SK-N-SH (cell line): Measurements from ENCODE around the gene FAM20C. TPM values are rescaled to one million over a fixed set of nuclear protein-coding genes. Genes with fewer than 3 reads are reported as not detected.

Experiments
- CTCF ChIA-PET: fragments of 300-600, 350-600 bp; formaldehyde crosslinking; extraction: SDS; loops from one replicate; lab custom pipeline; 2021; lab: Yijun Ruan, JAX
- POLR2A ChIA-PET: fragments of 350-600 bp; sonication (Branson Sonifier 250); formaldehyde crosslinking; extraction: SDS; loops from one replicate; lab custom pipeline; 2020; ENCODE audit warnings: antibody characterized with exemption, inconsistent platforms; lab: Yijun Ruan, JAX
- DNase-seq: peaks from one replicate; pipeline ENCODE4 v3.0.0; 2012
- H2AFZ ChIP-seq: fragments of 200-600 bp; sonication (generic); 2 replicates; pipeline ENCODE4 v1.8.1; 2016; ENCODE audit warnings: antibody characterized with exemption, mild to moderate bottlenecking, low read depth
- H3F3A ChIP-seq: fragments of 200-600 bp; sonication (generic); replicated peaks from 2 replicates; pipeline ENCODE3; 2016; ENCODE audit warnings: antibody characterized with exemption, mild to moderate bottlenecking; ENCODE audit not compliant: insufficient read depth
- H3K27ac ChIP-seq, 2 experiments: fragments of 200-500 bp in 1 of 2; fragments of 200-600 bp in 1 of 2; sonication (Bioruptor generic) in 1 of 2; sonication (generic), shearing (Covaris generic) in 1 of 2; 2 replicates each; pipeline versions ENCODE4 v1.5.1 to v1.6.1; 2014 to 2016; ENCODE audit warnings: low read depth in 2 of 2, inconsistent platforms in 1 of 2, low read length in 1 of 2, mild to moderate bottlenecking in 1 of 2, mixed read lengths in 1 of 2
- H3K27me3 ChIP-seq: fragments of 200-600 bp; sonication (generic), shearing (Covaris generic); 2 replicates; pipeline ENCODE4 v1.6.1; 2016; ENCODE audit warnings: mixed run types; ENCODE audit not compliant: insufficient read depth
- H3K36me3 ChIP-seq, 2 experiments: fragments of 200-500 bp in 1 of 2; fragments of 200-600 bp in 1 of 2; sonication (Bioruptor generic) in 1 of 2; sonication (generic) in 1 of 2; replicated peaks in 1 of 2; 2 replicates each; pipeline versions ENCODE3 to v1.5.1; 2014 to 2016; ENCODE audit warnings: low read length in 1 of 2, mild to moderate bottlenecking in 1 of 2; ENCODE audit not compliant: insufficient read depth in 2 of 2, control insufficient read depth in 1 of 2
- H3K4me1 ChIP-seq, 2 experiments: fragments of 200-500 bp in 1 of 2; fragments of 200-600 bp in 1 of 2; sonication (Bioruptor generic) in 1 of 2; sonication (generic), shearing (Covaris generic) in 1 of 2; 2 replicates each; pipeline versions ENCODE4 v1.5.1 to v1.6.1; 2014 to 2016; ENCODE audit warnings: low read depth in 1 of 2, low read length in 1 of 2, mixed run types in 1 of 2; ENCODE audit not compliant: insufficient read depth in 2 of 2, control insufficient read depth in 1 of 2
- H3K4me2 ChIP-seq: fragments of 200-600 bp; sonication (generic), shearing (Covaris generic); 2 replicates; pipeline ENCODE4 v1.6.1; 2017; ENCODE audit warnings: mixed run types
- H3K4me3 ChIP-seq, 2 experiments: fragments of 200-500 bp in 1 of 2; fragments of 200-600 bp in 1 of 2; sonication (Bioruptor generic) in 1 of 2; sonication (generic), shearing (Covaris generic) in 1 of 2; 2 replicates each; pipeline versions ENCODE4 v1.5.1 to v1.8.1; 2014 to 2016; ENCODE audit warnings: low read depth in 2 of 2, inconsistent platforms in 1 of 2, low read length in 1 of 2, mild to moderate bottlenecking in 1 of 2, mixed read lengths in 1 of 2, moderate library complexity in 1 of 2
- H3K79me2 ChIP-seq: fragments of 200-600 bp; sonication (generic); 2 replicates; pipeline ENCODE4 v1.8.1; 2017; ENCODE audit warnings: mild to moderate bottlenecking; ENCODE audit not compliant: insufficient read depth
- H3K9ac ChIP-seq: fragments of 200-600 bp; sonication (generic); 2 replicates; pipeline ENCODE4 v1.6.1; 2017; ENCODE audit warnings: mixed run types
- H3K9me2 ChIP-seq: fragments of 200-600 bp; sonication (generic); 2 replicates; pipeline ENCODE4 v1.6.1; 2017; ENCODE audit warnings: mixed run types
- H3K9me3 ChIP-seq: fragments of 200-600 bp; sonication (generic); 2 replicates; pipeline ENCODE4 v1.6.1; 2017; ENCODE audit warnings: mixed run types, mild to moderate bottlenecking, moderate library complexity
- H4K20me1 ChIP-seq: fragments of 200-600 bp; sonication (generic); 2 replicates; pipeline ENCODE4 v1.6.1; 2017; ENCODE audit warnings: mild to moderate bottlenecking, mixed run types; ENCODE audit not compliant: insufficient read depth
- CHD2 ChIP-seq: fragments of 150-350 bp; IDR thresholded peaks from 2 replicates; pipeline ENCODE4 v1.6.1; 2018; ENCODE audit warnings: low read length; ENCODE audit not compliant: partially characterized antibody
- ELF1 ChIP-seq: IDR thresholded peaks from 2 replicates; pipeline ENCODE4 v1.4.0; 2012
- EP300 ChIP-seq, 2 experiments: IDR thresholded peaks; 2 replicates each; pipeline versions ENCODE4 v1.4.0 to v1.6.1; 2012; ENCODE audit warnings: borderline replicate concordance in 1 of 2, low read depth in 1 of 2, low read length in 1 of 2
- EZH2phosphoT487 ChIP-seq: fragments of 200-600 bp; sonication (generic); IDR thresholded peaks from 2 replicates; pipeline ENCODE4 v1.6.1; 2017; ENCODE audit warnings: low read depth, mixed run types, mild to moderate bottlenecking, antibody characterized with exemption, moderate library complexity, borderline replicate concordance
- FOXM1 ChIP-seq: IDR thresholded peaks from 2 replicates; pipeline ENCODE4 v1.4.0; 2012; ENCODE audit warnings: low read depth, mild to moderate bottlenecking
- GABPA ChIP-seq: IDR thresholded peaks from 2 replicates; pipeline ENCODE4 v1.4.0; 2012; ENCODE audit warnings: low read depth, mild to moderate bottlenecking
- GATA2 ChIP-seq: sonication (generic); formaldehyde crosslinking; IDR thresholded peaks from 2 replicates; pipeline ENCODE4 v1.5.0; 2020; ENCODE audit warnings: mild to moderate bottlenecking, missing genetic modification reagents
- MEF2A ChIP-seq: IDR thresholded peaks from 2 replicates; pipeline ENCODE4 v1.4.0; 2012; ENCODE audit warnings: low read depth, borderline replicate concordance
- NFIC ChIP-seq: IDR thresholded peaks from 2 replicates; pipeline ENCODE4 v1.4.0; 2012; ENCODE audit warnings: borderline replicate concordance
- POLR2AphosphoS5 ChIP-seq: IDR thresholded peaks from 2 replicates; pipeline ENCODE4 v1.6.1; 2012; ENCODE audit warnings: low read depth, low read length
- RCOR1 ChIP-seq: fragments of 150-350 bp; IDR thresholded peaks from 2 replicates; pipeline ENCODE4 v1.6.1; 2017; ENCODE audit warnings: antibody characterized with exemption, low read length
- RFX5 ChIP-seq: IDR thresholded peaks from 2 replicates; pipeline ENCODE4 v1.6.1; 2012; ENCODE audit warnings: mild to moderate bottlenecking, improper control_type of control experiment, low read length
- SIN3A ChIP-seq: IDR thresholded peaks from 2 replicates; pipeline ENCODE4 v1.6.1; 2012; ENCODE audit warnings: low read depth, mild to moderate bottlenecking, low read length, moderate library complexity, borderline replicate concordance
- TEAD4 ChIP-seq: IDR thresholded peaks from 2 replicates; pipeline ENCODE4 v1.4.0; 2012; ENCODE audit warnings: mild to moderate bottlenecking, borderline replicate concordance; ENCODE audit not compliant: insufficient read depth
- WGBS: methylation state at CpG from one replicate; pipeline ENCODE4 v1.1.6; 2017; ENCODE audit warnings: low lambda C conversion rate; 5-methylcytosine and 5-hydroxymethylcytosine counted together
- polyA plus RNA-seq, 3 experiments: library from polyadenylated mRNA; depleted of rRNA; stranded (reverse); fragments of >200 nt; gene quantifications; 2 replicates each; pipeline ENCODE4 v1.2.3, GENCODE V29; 2012
- TF ChIP-seq, protein P1 (sequence below): IDR thresholded peaks from 2 replicates; pipeline ENCODE4 v1.4.0; 2012; ENCODE audit warnings: low read depth
- TF ChIP-seq, protein P2 (sequence below): fragments of 200-600 bp; sonication (generic); IDR thresholded peaks from 2 replicates; pipeline ENCODE4 v1.6.1; 2017; ENCODE audit warnings: antibody characterized with exemption, mild to moderate bottlenecking, moderate library complexity
- TF ChIP-seq, protein P3 (sequence below): fragments of 150-350 bp; IDR thresholded peaks from 2 replicates; pipeline ENCODE4 v1.6.1; 2017; ENCODE audit warnings: antibody characterized with exemption, low read length, low read depth, borderline replicate concordance
- TF ChIP-seq, protein P4 (sequence below): fragments of 150-350 bp; IDR thresholded peaks from 2 replicates; pipeline ENCODE4 v1.6.1; 2016; ENCODE audit warnings: mild to moderate bottlenecking, low read depth, low read length

Gene FAM20C
- polyA plus RNA-seq, 1 of the 3 experiments (the other 2 are of a cell fraction): 12.7 TPM

DNA sequence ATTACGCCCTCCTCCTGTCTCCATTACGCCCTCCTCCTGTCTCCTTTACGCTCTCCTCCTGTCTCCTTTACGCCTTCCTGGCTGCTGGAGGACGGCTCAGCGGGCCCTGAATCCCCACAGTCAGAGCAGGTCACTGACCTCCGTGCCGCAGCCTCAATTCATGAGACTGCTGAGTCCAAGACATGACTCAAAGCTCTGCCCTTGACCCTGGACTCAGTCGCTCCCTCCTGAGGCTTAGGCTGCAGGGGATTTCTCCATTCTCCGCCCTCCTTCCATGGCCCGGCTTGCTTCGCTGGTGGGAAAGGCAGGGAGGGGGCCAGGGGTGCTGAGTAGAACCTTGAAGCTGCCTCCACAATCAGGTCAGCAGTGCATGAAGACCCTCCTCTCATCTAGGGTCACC is 76.6 kb downstream of the FAM20C start:
- Histone ChIP-seq H3K27ac (no peak overlapping the region), H3K27me3 (peaks cover 25% of the 10 kb centered on the region; the same call in 1 of the 2 replicates), H3K4me3 (no peak overlapping the region), H3K36me3 (no peaks in the 10 kb centered on the region), H3K4me1 (no peaks in the 10 kb centered on the region), H3K9ac (no peak overlapping the region), H3F3A (peaks cover 3% of the 10 kb centered on the region), H4K20me1 (no peaks in the 10 kb centered on the region), H2AFZ (no peak overlapping the region), H3K79me2 (no peaks in the 10 kb centered on the region), H3K9me3 (no peaks in the 10 kb centered on the region), H3K9me2 (no peaks in the 10 kb centered on the region), H3K4me2 (no peak overlapping the region)
- ChIA-PET CTCF (interaction anchor here (3.9 kb wide), 1 partner anchor 210 kb away, joined by 42 read pairs; no protein-coding TSS in a partner anchor), POLR2A (no interaction called here)
- 71% methylated on average over 12 of the region's 12 CpGs for WGBS
- DNase-seq: no peak
- no peak for TF ChIP-seq CHD2

DNA sequence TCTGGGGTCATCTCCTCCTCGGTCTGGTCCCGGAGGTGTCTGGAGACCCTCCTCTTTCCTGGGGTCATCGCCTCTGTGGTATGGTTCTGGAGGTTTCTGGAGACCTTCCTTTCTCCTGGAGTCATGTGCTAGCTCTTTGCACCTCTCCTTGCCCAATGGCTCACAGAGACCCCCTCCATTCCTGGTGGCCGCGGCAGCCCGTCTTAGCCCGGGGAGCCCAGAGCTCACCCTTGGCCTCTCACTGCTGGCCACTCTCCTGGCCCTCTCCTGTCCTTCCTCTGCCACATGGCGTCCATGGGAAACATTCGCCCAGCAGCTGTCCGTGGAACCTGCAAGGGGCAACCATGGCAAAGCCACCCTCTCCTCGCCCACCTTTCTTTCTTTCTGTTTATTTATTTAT is 77.3 kb downstream of the FAM20C start:
- POLR2A ChIA-PET: no interaction called here
- no peak overlapping the region for H3K27ac ChIP-seq
- CTCF ChIA-PET: interaction anchor here (1.1 kb wide), 1 partner anchor 203 kb away, joined by 3 read pairs; no protein-coding TSS in a partner anchor
- H2AFZ ChIP-seq: no peak overlapping the region
- H3K9me3 ChIP-seq: no peaks in the 10 kb centered on the region
- H3K9ac ChIP-seq: no peak overlapping the region
- no peaks in the 10 kb centered on the region for H3K9me2 ChIP-seq
- WGBS: 25% methylated on average over 11 of the region's 11 CpGs
- H3K4me2 ChIP-seq: no peak overlapping the region
- H3F3A ChIP-seq: no peaks in the 10 kb centered on the region
- no peaks in the 10 kb centered on the region for H4K20me1 ChIP-seq
- TF ChIP-seq CHD2 (no peak), GABPA (no peak), SIN3A (no peak), ELF1 (no peak), FOXM1 (no peak), EP300 (IDR thresholded peaks at IDR 0.05; ENCODE audit: borderline replicate concordance in 1 of 2, low read depth in 1 of 2, low read length in 1 of 2) (no peak), EZH2phosphoT487 (no peak), MEF2A (no peak), RFX5 (no peak), TEAD4 (no peak), GATA2 (no peak), POLR2AphosphoS5 (no peak), NFIC (no peak), RCOR1 (no peak)
- TF ChIP-seq, protein P1, sequence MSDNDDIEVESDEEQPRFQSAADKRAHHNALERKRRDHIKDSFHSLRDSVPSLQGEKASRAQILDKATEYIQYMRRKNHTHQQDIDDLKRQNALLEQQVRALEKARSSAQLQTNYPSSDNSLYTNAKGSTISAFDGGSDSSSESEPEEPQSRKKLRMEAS: no peak
- TF ChIP-seq, protein P2, sequence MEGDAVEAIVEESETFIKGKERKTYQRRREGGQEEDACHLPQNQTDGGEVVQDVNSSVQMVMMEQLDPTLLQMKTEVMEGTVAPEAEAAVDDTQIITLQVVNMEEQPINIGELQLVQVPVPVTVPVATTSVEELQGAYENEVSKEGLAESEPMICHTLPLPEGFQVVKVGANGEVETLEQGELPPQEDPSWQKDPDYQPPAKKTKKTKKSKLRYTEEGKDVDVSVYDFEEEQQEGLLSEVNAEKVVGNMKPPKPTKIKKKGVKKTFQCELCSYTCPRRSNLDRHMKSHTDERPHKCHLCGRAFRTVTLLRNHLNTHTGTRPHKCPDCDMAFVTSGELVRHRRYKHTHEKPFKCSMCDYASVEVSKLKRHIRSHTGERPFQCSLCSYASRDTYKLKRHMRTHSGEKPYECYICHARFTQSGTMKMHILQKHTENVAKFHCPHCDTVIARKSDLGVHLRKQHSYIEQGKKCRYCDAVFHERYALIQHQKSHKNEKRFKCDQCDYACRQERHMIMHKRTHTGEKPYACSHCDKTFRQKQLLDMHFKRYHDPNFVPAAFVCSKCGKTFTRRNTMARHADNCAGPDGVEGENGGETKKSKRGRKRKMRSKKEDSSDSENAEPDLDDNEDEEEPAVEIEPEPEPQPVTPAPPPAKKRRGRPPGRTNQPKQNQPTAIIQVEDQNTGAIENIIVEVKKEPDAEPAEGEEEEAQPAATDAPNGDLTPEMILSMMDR: no peak
- TF ChIP-seq, protein P3, sequence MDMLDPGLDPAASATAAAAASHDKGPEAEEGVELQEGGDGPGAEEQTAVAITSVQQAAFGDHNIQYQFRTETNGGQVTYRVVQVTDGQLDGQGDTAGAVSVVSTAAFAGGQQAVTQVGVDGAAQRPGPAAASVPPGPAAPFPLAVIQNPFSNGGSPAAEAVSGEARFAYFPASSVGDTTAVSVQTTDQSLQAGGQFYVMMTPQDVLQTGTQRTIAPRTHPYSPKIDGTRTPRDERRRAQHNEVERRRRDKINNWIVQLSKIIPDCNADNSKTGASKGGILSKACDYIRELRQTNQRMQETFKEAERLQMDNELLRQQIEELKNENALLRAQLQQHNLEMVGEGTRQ: no peak
- TF ChIP-seq, protein P4, sequence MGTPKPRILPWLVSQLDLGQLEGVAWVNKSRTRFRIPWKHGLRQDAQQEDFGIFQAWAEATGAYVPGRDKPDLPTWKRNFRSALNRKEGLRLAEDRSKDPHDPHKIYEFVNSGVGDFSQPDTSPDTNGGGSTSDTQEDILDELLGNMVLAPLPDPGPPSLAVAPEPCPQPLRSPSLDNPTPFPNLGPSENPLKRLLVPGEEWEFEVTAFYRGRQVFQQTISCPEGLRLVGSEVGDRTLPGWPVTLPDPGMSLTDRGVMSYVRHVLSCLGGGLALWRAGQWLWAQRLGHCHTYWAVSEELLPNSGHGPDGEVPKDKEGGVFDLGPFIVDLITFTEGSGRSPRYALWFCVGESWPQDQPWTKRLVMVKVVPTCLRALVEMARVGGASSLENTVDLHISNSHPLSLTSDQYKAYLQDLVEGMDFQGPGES: no peak
- H3K4me3 ChIP-seq: no peak overlapping the region
- no peak for DNase-seq
- peaks cover 25% of the 10 kb centered on the region; the same call in 1 of the 2 replicates for H3K27me3 ChIP-seq
- no peaks in the 10 kb centered on the region for H3K4me1 ChIP-seq
- H3K79me2 ChIP-seq: no peaks in the 10 kb centered on the region
- no peaks in the 10 kb centered on the region for H3K36me3 ChIP-seq
